HEK293 (cell line): ENCODE results near the gene CST7.

Experiments
- CTCF ChIA-PET: fragments of 350-600 bp; formaldehyde crosslinking; extraction: SDS; loops from one replicate; lab custom pipeline; 2021; ENCODE audit warnings: antibody characterized with exemption; lab: Yijun Ruan, JAX
- POLR2A ChIA-PET: fragments of 300-600 bp; formaldehyde crosslinking; extraction: SDS; loops from one replicate; lab custom pipeline; 2020; ENCODE audit warnings: antibody characterized with exemption, inconsistent platforms; lab: Yijun Ruan, JAX
- H3K27ac ChIP-seq: fragments of 200-500 bp; sonication (Bioruptor generic); 2 replicates; pipeline ENCODE4 v1.5.1; 2014; ENCODE audit warnings: low read depth, low read length, control low read depth, inconsistent platforms; ENCODE audit errors: extremely low read depth
- H3K36me3 ChIP-seq, 2 experiments: fragments of 200-500 bp in 1 of 2; sonication (Bioruptor generic) in 1 of 2; 1 replicate in 1 of 2; 2 replicates in 1 of 2; pipeline ENCODE4 v1.5.1; 2014 to 2017; ENCODE audit warnings: inconsistent platforms in 2 of 2, low read length in 2 of 2; ENCODE audit not compliant: control insufficient read depth in 2 of 2, insufficient read depth in 1 of 2
- H3K4me1 ChIP-seq: fragments of 200-500 bp; sonication (Bioruptor generic); 2 replicates; pipeline ENCODE4 v1.5.1; 2014; ENCODE audit warnings: mild to moderate bottlenecking, low read length, inconsistent platforms; ENCODE audit not compliant: control insufficient read depth, insufficient read depth
- H3K4me3 ChIP-seq: 2 replicates; pipeline ENCODE4 v1.5.1; 2011; ENCODE audit warnings: low read depth, mild to moderate bottlenecking, control low read depth, low read length, moderate library complexity
- H3K9me3 ChIP-seq: fragments of 200-500 bp; sonication (Bioruptor generic); 2 replicates; pipeline ENCODE4 v1.5.1; 2014; ENCODE audit warnings: low read depth, low read length, inconsistent platforms; ENCODE audit not compliant: control insufficient read depth, insufficient read depth
- EGR2 ChIP-seq: fragments of 450-650 bp; formaldehyde crosslinking; IDR thresholded peaks from 2 replicates; pipeline ENCODE4 v1.5.1; 2016; ENCODE audit warnings: low read depth, missing biosample characterization, missing genetic modification characterization
- IKZF3 ChIP-seq: fragments of 450-650 bp; IDR thresholded peaks from 2 replicates; pipeline ENCODE4 v1.5.0; 2018; ENCODE audit warnings: missing biosample characterization, mild to moderate bottlenecking, missing genetic modification characterization, moderate library complexity
- KLF7 ChIP-seq: fragments of 450-650 bp; formaldehyde crosslinking; IDR thresholded peaks from 2 replicates; pipeline ENCODE4 v1.5.1; 2016; ENCODE audit warnings: missing biosample characterization, missing genetic modification characterization, borderline replicate concordance
- MZF1 ChIP-seq: fragments of 450-650 bp; formaldehyde crosslinking; IDR thresholded peaks from 2 replicates; pipeline ENCODE4 v1.5.1; 2017; ENCODE audit warnings: missing biosample characterization, missing genetic modification characterization, borderline replicate concordance
- ZBTB1 ChIP-seq: fragments of 450-650 bp; formaldehyde crosslinking; IDR thresholded peaks from 2 replicates; pipeline ENCODE4 v1.5.1; 2016; ENCODE audit warnings: missing biosample characterization, missing genetic modification characterization
- ZBTB26 ChIP-seq: fragments of 450-650 bp; formaldehyde crosslinking; optimal IDR thresholded peaks from 2 replicates; pipeline ENCODE3; 2016; ENCODE audit warnings: missing biosample characterization, mild to moderate bottlenecking, missing genetic modification characterization
- ZBTB7A ChIP-seq: fragments of 450-650 bp; formaldehyde crosslinking; IDR thresholded peaks from 2 replicates; pipeline ENCODE4 v1.5.1; 2016; ENCODE audit warnings: low read depth, missing biosample characterization, missing genetic modification characterization
- ZNF155 ChIP-seq: fragments of 450-650 bp; formaldehyde crosslinking; IDR thresholded peaks from 2 replicates; pipeline ENCODE4 v1.5.1; 2016; ENCODE audit warnings: missing biosample characterization, missing genetic modification characterization
- ZNF2 ChIP-seq: fragments of 450-650 bp; formaldehyde crosslinking; IDR thresholded peaks from 2 replicates; pipeline ENCODE4 v1.5.1; 2016; ENCODE audit warnings: missing biosample characterization, missing genetic modification characterization
- ZNF211 ChIP-seq: fragments of 450-650 bp; formaldehyde crosslinking; IDR thresholded peaks from 2 replicates; pipeline ENCODE4 v1.5.1; 2016; ENCODE audit warnings: low read depth, missing biosample characterization, missing genetic modification characterization
- ZNF223 ChIP-seq: fragments of 450-650 bp; formaldehyde crosslinking; IDR thresholded peaks from 2 replicates; pipeline ENCODE4 v1.5.1; 2016; ENCODE audit warnings: missing biosample characterization, missing genetic modification characterization
- ZNF266 ChIP-seq: fragments of 450-650 bp; formaldehyde crosslinking; IDR thresholded peaks from 2 replicates; pipeline ENCODE4 v1.5.1; 2016; ENCODE audit warnings: missing biosample characterization, missing genetic modification characterization, low read depth
- ZNF280C ChIP-seq: fragments of 450-650 bp; formaldehyde crosslinking; IDR thresholded peaks from 2 replicates; pipeline ENCODE4 v1.5.1; 2016; ENCODE audit warnings: missing biosample characterization, missing genetic modification characterization
- ZNF335 ChIP-seq: fragments of 450-650 bp; formaldehyde crosslinking; conservative IDR thresholded peaks from 2 replicates; pipeline ENCODE4 v1.5.1; 2016; ENCODE audit warnings: missing biosample characterization, missing genetic modification characterization
- ZNF354C ChIP-seq: fragments of 450-650 bp; formaldehyde crosslinking; IDR thresholded peaks from 2 replicates; pipeline ENCODE4 v1.5.1; 2016; ENCODE audit warnings: missing biosample characterization, missing genetic modification characterization, low read depth, borderline replicate concordance
- ZNF391 ChIP-seq: fragments of 450-650 bp; formaldehyde crosslinking; IDR thresholded peaks from 2 replicates; pipeline ENCODE4 v1.5.1; 2016; ENCODE audit warnings: low read depth, missing biosample characterization, missing genetic modification characterization, borderline replicate concordance
- ZNF48 ChIP-seq: fragments of 450-650 bp; formaldehyde crosslinking; IDR thresholded peaks from 2 replicates; pipeline ENCODE4 v1.5.1; 2016; ENCODE audit warnings: missing biosample characterization, missing genetic modification characterization
- ZNF514 ChIP-seq: fragments of 450-650 bp; formaldehyde crosslinking; IDR thresholded peaks from 2 replicates; pipeline ENCODE4 v1.5.1; 2016; ENCODE audit warnings: missing biosample characterization, missing genetic modification characterization
- ZNF654 ChIP-seq: fragments of 450-650 bp; formaldehyde crosslinking; IDR thresholded peaks from 2 replicates; pipeline ENCODE4 v1.5.1; 2016; ENCODE audit warnings: low read depth, missing biosample characterization, missing genetic modification characterization
- ZNF658 ChIP-seq: fragments of 450-650 bp; formaldehyde crosslinking; IDR thresholded peaks from 2 replicates; pipeline ENCODE4; 2016; ENCODE audit warnings: missing biosample characterization, missing genetic modification characterization
- ZNF707 ChIP-seq: fragments of 450-650 bp; formaldehyde crosslinking; IDR thresholded peaks from 2 replicates; pipeline ENCODE4 v1.5.1; 2016; ENCODE audit warnings: missing biosample characterization, missing genetic modification characterization
- ZNF768 ChIP-seq: fragments of 450-650 bp; formaldehyde crosslinking; IDR thresholded peaks from 2 replicates; pipeline ENCODE4 v1.5.1; 2018; ENCODE audit warnings: missing biosample characterization, mild to moderate bottlenecking, missing genetic modification characterization
- ZNF792 ChIP-seq: fragments of 450-650 bp; formaldehyde crosslinking; IDR thresholded peaks from 2 replicates; pipeline ENCODE4 v1.5.1; 2016; ENCODE audit warnings: missing biosample characterization, missing genetic modification characterization
- TF ChIP-seq, protein P1 (sequence below): fragments of 450-650 bp; formaldehyde crosslinking; IDR thresholded peaks from 2 replicates; pipeline ENCODE4 v1.5.1; 2016; ENCODE audit warnings: missing biosample characterization, missing genetic modification characterization
- TF ChIP-seq, protein P2 (sequence below): fragments of 450-650 bp; formaldehyde crosslinking; IDR thresholded peaks from 2 replicates; pipeline ENCODE4 v1.5.1; 2016; ENCODE audit warnings: missing biosample characterization, missing genetic modification characterization

The CST7 gene

DNA sequence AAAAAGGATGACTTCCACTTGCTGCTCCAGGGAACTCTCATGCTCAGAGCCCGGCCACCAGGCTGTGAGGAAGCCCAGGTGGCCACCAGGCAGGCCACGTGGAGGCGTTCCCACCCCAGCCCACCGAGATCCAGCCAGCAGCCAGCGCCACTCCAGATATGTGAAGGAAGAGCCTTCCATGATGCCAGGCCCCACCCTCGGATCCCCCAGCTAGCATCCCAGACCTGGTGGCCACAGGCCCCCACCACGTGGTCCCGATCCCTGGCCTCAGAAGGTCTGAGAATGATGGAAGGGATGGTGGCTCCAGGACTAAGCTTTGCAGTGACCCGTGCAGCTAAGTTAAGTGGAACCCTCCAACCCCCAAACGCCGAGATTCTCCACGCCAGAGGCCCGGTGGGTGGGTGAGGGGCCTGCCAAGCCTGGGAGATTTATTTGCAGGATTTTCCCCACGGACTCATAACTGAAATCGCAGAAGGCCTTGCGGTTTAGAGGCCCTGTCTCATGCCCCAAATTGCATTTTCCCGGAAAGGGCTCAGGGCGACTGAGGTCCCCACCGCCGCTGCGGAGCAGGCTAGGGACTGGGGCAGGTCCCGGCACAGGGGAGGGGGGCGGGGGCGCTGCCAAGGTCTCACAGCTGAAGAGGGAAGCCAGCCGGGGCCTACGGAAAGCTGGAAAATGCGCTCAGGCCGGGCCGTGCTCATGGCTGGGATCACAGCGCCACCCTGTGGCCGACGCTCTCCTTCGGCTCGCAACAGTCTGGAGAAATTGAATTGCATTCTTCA, 31.1 kb upstream of the CST7 start:
- H3K9me3 ChIP-seq = no peaks in the 10 kb centered on the region
- 0 out of 2 replicates have a peak, but pooled peaks have one; percentile 42 for TF ChIP-seq ZNF391 (tag by site-specific recombination)
- peak; percentile 61; the same call in 1 of the 2 replicates for TF ChIP-seq ZNF2 (tag by site-specific recombination)
- peak; percentile 93 for TF ChIP-seq ZNF654 (tag by site-specific recombination)
- TF ChIP-seq ZNF155 = no peak
- TF ChIP-seq ZNF707 (tag by site-specific recombination) = no peak
- no peak for TF ChIP-seq ZBTB1 (tag by site-specific recombination)
- TF ChIP-seq KLF7 = no peak
- peak; percentile 47 for TF ChIP-seq IKZF3 (tag by site-specific recombination)
- TF ChIP-seq, protein P1, sequence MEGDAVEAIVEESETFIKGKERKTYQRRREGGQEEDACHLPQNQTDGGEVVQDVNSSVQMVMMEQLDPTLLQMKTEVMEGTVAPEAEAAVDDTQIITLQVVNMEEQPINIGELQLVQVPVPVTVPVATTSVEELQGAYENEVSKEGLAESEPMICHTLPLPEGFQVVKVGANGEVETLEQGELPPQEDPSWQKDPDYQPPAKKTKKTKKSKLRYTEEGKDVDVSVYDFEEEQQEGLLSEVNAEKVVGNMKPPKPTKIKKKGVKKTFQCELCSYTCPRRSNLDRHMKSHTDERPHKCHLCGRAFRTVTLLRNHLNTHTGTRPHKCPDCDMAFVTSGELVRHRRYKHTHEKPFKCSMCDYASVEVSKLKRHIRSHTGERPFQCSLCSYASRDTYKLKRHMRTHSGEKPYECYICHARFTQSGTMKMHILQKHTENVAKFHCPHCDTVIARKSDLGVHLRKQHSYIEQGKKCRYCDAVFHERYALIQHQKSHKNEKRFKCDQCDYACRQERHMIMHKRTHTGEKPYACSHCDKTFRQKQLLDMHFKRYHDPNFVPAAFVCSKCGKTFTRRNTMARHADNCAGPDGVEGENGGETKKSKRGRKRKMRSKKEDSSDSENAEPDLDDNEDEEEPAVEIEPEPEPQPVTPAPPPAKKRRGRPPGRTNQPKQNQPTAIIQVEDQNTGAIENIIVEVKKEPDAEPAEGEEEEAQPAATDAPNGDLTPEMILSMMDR (tag by site-specific recombination) = peak; percentile 91
- no peak for TF ChIP-seq ZNF48 (tag by site-specific recombination)
- TF ChIP-seq ZNF514 (tag by site-specific recombination) = no peak
- TF ChIP-seq ZNF335 = peak; percentile 14; the same call in 1 of the 2 replicates
- TF ChIP-seq ZBTB26 (tag by site-specific recombination) = peak; percentile 4
- TF ChIP-seq, all 188 proteins: peak for 7
- Histone ChIP-seq H3K4me3 (no peak overlapping the region), H3K4me1 (no peaks in the 10 kb centered on the region), H3K27ac (no peak overlapping the region; the same call in 1 of the 2 replicates), H3K36me3 (no peaks in the 10 kb centered on the region)
- POLR2A ChIA-PET = no interaction called here
- CTCF ChIA-PET = interaction anchor here (0.5 to 1.9 kb wide), 12 partner anchors 12 to 992 kb away, joined by 3 to 15 read pairs (median 4); no protein-coding TSS in a partner anchor

DNA sequence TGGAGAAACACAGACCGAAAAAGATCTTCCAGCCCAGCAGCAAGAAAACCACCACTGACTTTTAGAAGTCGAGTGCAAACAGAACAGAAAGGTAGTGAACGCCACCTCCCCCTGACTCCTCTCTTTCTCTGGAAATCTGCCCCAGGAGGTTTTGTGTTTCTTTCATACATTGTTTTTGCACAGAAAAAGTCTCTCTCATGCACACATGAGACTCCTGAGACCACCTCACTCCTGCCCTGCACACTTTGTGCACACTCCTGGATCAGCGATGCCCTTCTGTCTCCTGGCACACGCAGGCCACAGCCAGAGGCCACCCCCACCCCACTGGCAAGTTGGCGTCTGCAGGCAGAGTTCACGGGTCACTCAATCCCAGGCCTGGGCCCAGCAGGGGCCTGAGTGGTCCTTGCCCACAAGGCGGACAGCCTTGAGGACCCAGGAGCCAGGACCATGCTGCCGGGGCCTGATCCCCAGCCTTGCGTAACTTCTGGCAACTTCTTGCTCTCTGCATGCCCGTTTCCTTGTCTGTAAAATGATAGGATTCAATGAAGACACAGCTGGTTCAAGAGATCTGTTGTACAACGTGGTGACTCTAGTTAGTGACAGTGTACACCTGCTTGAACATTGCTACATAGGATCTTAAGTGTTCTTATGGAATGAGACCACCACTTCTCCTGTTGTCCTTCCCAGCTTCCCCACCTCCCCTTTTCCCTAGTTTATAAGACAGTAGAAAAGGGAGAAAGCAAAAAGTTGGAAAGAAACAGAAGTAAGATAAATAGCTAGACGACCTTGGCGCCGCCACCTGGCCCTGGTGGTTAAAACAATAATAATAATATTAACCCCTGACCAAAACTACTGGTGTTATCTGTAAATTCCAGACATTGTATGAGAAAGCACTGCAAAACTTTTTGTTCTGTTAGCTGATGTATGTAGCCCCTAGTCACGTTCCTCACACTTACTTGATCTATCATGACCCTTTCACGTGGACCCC, 30.2 kb upstream of the CST7 start:
- Histone ChIP-seq H3K4me1 (no peaks in the 10 kb centered on the region), H3K36me3 (no peaks in the 10 kb centered on the region), H3K4me3 (no peak overlapping the region), H3K27ac (no peak overlapping the region), H3K9me3 (no peaks in the 10 kb centered on the region)
- CTCF ChIA-PET = interaction anchor here (0.6 to 1.9 kb wide), 11 partner anchors 12 to 993 kb away, joined by 3 to 15 read pairs (median 4); no protein-coding TSS in a partner anchor
- POLR2A ChIA-PET = no interaction called here
- TF ChIP-seq ZNF354C (tag by site-specific recombination) (no peak), EGR2 (tag by site-specific recombination) (no peak), ZNF223 (tag by site-specific recombination) (no peak), ZNF266 (no peak), ZNF792 (tag by site-specific recombination) (no peak), ZNF768 (tag by site-specific recombination) (no peak), ZNF280C (tag by site-specific recombination) (no peak), ZNF658 (tag by site-specific recombination) (no peak), ZNF211 (no peak), ZBTB7A (no peak), MZF1 (tag by site-specific recombination) (no peak)
- TF ChIP-seq, protein P2, sequence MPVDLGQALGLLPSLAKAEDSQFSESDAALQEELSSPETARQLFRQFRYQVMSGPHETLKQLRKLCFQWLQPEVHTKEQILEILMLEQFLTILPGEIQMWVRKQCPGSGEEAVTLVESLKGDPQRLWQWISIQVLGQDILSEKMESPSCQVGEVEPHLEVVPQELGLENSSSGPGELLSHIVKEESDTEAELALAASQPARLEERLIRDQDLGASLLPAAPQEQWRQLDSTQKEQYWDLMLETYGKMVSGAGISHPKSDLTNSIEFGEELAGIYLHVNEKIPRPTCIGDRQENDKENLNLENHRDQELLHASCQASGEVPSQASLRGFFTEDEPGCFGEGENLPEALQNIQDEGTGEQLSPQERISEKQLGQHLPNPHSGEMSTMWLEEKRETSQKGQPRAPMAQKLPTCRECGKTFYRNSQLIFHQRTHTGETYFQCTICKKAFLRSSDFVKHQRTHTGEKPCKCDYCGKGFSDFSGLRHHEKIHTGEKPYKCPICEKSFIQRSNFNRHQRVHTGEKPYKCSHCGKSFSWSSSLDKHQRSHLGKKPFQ (tag by site-specific recombination) = no peak
